Peyer's patch (tissue), 4 donors: ENCODE measurements around the gene CLECL1. TPM values are rescaled to one million over a fixed set of nuclear protein-coding genes. Genes with fewer than 3 reads are reported as not detected.
A peak's percentile ranks its signal among the peaks of the same experiment; 100 is the strongest.

Source experiments
- DNase-seq, 3 donors: peaks; one replicate each; pipeline ENCODE4 v3.0.0-alpha.2; 2017 to 2019
- H3K27ac ChIP-seq, 4 donors: fragments of 200-600 bp; sonication (generic); one replicate each; pipeline ENCODE4 v1.5.1; 2016 to 2019
- H3K27me3 ChIP-seq, 2 donors: fragments of 200-600 bp; sonication (generic); one replicate each; pipeline ENCODE4 v1.5.1; 2019
- H3K36me3 ChIP-seq, 3 donors: fragments of 200-600 bp; sonication (generic); one replicate each; pipeline ENCODE4 v1.5.1; 2016 to 2019
- H3K4me1 ChIP-seq, 4 donors: fragments of 200-600 bp; sonication (generic); one replicate each; pipeline ENCODE4 v1.5.1; 2016 to 2019
- H3K4me3 ChIP-seq, 4 donors: fragments of 200-600 bp; sonication (generic); 1 replicate in 3 of 4; 2 replicates in 1 of 4; pipeline ENCODE4 v1.5.1; 2016 to 2019; ENCODE audit warnings: mild to moderate bottlenecking in 1 of 4
- H3K9me3 ChIP-seq, 4 donors: fragments of 200-600 bp; sonication (generic); one replicate each; pipeline ENCODE4 v1.5.1; 2016 to 2019; ENCODE audit warnings: mild to moderate bottlenecking in 1 of 4
- POLR2A ChIP-seq, 2 donors: fragments of 450-650 bp; IDR thresholded peaks; one replicate each; pipeline ENCODE4 v1.5.1; 2017; ENCODE audit warnings: antibody characterized with exemption in 2 of 2, mild to moderate bottlenecking in 2 of 2, moderate library complexity in 2 of 2
- total RNA-seq, 4 donors: library from RNA; depleted of rRNA; stranded (reverse); fragments of >200 nt; gene quantifications; one replicate each; pipeline ENCODE4 v1.1.0, GENCODE V29; 2016
- TF ChIP-seq, protein P1 (sequence below), 6 experiments: fragments of 450-650 bp in 4 of 6; fragments of 200-600 bp in 2 of 6; sonication (generic) in 1 of 6; IDR thresholded peaks; one replicate each; pipeline ENCODE4 v1.5.1; 2017 to 2019; ENCODE audit warnings: antibody characterized with exemption in 6 of 6, mild to moderate bottlenecking in 3 of 6, moderate library complexity in 1 of 6

Gene CLECL1
- total RNA-seq, 4 donors from 2014 or later, result 4.1 to 4.2 TPM; not detected in 2

DNA sequence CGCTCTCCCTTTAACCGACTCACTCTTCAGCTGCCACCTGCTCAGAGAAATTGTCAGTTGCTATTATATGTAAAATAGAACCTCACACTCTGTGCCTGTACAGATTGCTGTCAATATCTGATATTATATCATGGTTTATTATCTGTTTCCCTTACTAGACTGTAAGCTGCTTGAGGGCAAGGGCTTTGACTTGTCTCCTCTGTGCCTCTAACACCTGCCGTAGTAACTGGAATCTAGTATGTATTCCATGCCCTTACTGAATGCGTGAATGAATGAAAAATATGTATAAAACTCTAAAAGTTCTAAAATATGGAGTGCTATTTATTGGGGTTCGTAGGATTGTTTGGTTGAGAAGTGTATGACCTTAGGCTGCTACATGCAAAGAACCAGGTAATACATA is 29.5 kb upstream of the CLECL1 start:
- TF ChIP-seq POLR2A (IDR thresholded peaks at IDR 0.05), result no peak
- TF ChIP-seq, protein P1, sequence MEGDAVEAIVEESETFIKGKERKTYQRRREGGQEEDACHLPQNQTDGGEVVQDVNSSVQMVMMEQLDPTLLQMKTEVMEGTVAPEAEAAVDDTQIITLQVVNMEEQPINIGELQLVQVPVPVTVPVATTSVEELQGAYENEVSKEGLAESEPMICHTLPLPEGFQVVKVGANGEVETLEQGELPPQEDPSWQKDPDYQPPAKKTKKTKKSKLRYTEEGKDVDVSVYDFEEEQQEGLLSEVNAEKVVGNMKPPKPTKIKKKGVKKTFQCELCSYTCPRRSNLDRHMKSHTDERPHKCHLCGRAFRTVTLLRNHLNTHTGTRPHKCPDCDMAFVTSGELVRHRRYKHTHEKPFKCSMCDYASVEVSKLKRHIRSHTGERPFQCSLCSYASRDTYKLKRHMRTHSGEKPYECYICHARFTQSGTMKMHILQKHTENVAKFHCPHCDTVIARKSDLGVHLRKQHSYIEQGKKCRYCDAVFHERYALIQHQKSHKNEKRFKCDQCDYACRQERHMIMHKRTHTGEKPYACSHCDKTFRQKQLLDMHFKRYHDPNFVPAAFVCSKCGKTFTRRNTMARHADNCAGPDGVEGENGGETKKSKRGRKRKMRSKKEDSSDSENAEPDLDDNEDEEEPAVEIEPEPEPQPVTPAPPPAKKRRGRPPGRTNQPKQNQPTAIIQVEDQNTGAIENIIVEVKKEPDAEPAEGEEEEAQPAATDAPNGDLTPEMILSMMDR (IDR thresholded peaks at IDR 0.05), result no peak
- Histone ChIP-seq H3K27me3 (no peaks in the 10 kb centered on the region), H3K36me3 (no peaks in the 10 kb centered on the region), H3K4me3 (no peak overlapping the region), H3K27ac (peak overlapping the region; percentile 75 to 82 (median 78)), H3K9me3 (no peaks in the 10 kb centered on the region), H3K4me1 (peaks cover 0 to 7% (median 0%) of the 10 kb centered on the region in 4 donors)
- no peak for DNase-seq

DNA sequence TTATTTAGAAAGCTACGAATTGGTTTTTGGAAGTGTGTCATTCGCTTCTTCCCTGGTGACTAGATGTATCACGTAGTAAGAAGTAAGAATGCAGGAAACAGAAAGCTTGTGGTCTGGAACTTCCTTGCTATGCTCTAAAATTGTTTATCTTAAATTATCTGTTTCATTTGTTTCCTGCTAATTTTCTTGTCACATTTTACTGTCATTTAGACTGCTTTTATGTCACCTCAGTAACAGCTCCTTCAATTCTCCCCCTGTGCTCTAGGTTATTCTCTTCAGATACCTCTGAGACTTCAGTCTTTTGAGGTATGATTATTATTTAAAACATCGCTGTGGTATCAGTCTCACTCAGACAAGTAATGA is 28.5 kb upstream of the CLECL1 start:
- no peaks in the 10 kb centered on the region for H3K36me3 ChIP-seq
- H3K4me1 ChIP-seq, result peaks cover 0 to 7% (median 0%) of the 10 kb centered on the region in 4 donors
- no peaks in the 10 kb centered on the region for H3K27me3 ChIP-seq
- DNase-seq, result no peak
- no peaks in the 10 kb centered on the region for H3K9me3 ChIP-seq
- H3K27ac ChIP-seq, result peak overlapping the region; percentile 75 to 82 (median 78)
- TF ChIP-seq, protein P1 (IDR thresholded peaks at IDR 0.05), result no peak
- TF ChIP-seq POLR2A (IDR thresholded peaks at IDR 0.05), result peak in 1 of 2 donors; percentile 24
- peak overlapping the region; percentile 35 to 47 (median 40) for H3K4me3 ChIP-seq

DNA sequence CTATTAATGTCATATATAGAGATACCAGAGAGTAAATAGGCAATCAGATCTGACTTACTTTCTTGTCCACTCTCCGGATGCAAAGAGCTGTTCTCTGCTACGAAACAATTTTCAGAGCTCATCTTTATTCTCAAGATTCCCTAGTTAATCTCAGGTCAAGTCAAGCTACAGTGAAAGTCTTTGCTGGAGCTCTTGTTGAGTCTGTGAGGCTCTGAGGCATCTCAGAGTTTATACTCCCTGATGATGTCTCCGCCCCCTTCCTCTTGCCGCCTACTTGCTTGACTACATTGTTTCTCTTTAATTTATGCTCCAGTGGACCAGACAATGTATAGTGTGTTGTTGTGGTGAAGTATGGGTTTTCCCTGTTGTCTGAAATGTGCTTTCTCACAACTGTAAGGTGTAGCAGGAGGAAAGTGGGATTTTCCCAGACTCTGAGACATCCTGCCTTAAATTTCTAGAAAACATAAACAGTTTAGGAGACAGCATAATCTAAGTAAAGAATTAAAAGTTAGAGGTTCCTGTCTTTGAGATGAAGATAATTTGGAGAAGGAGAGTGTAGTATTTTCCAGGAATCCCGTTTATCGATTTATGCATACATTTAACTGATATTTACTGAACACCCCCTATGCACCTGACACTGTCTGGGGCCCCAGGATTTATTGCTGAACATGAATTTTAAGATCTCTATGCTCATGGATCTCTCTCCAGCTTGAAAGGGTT is 28.0 kb upstream of the CLECL1 start, which contains the start of gene CD69:
TSS of gene CD69 (minus strand) at position 203 of the 720 bp plus-strand sequence. CDS start at position 122, 81 bp downstream.
- no peaks in the 10 kb centered on the region for H3K9me3 ChIP-seq
- peak within 1 kb of the TSS; percentile 75 to 82 (median 78) for H3K27ac ChIP-seq
- H3K4me1 ChIP-seq, result peaks cover 0 to 7% (median 0%) of the 10 kb centered on the region in 4 donors
- H3K27me3 ChIP-seq, result no peaks in the 10 kb centered on the region
- H3K36me3 ChIP-seq, result no peaks in the 10 kb centered on the region
- peak in 2 of 3 donors; percentile 94 for DNase-seq
- peak within 1 kb of the TSS; percentile 35 to 47 (median 40) for H3K4me3 ChIP-seq
- TF ChIP-seq POLR2A (IDR thresholded peaks at IDR 0.05), result peak; percentile 79 to 82
- TF ChIP-seq, protein P1 (IDR thresholded peaks at IDR 0.05), result no peak

DNA sequence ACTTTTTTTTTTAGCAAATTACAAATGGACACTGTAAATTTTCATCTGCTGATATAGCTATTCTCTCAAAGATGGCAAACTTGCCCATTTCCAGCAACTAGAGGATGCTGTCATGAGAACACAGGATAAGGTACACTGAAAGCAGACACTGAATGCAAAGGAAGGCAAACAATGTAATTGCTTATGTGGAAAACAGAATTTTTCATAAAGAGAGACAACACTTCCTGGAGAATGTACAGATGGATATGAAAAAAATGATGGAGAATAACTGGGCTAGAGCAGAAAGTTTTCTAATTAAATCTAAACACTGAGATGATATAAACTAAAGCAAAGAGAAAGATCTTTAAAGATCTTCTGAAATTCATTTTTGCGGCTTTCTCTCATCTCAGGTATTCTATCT is 27.2 kb upstream of the CLECL1 start:
- TF ChIP-seq, protein P1 (IDR thresholded peaks at IDR 0.05), result no peak
- Histone ChIP-seq H3K27ac (peak overlapping the region; percentile 75 to 82 (median 78)), H3K4me3 (peak overlapping the region; percentile 35 to 47 (median 40)), H3K27me3 (no peaks in the 10 kb centered on the region), H3K4me1 (peaks cover 0 to under 1% (median 0%) of the 10 kb centered on the region in 4 donors), H3K9me3 (no peaks in the 10 kb centered on the region), H3K36me3 (no peaks in the 10 kb centered on the region)
- DNase-seq, result no peak

DNA sequence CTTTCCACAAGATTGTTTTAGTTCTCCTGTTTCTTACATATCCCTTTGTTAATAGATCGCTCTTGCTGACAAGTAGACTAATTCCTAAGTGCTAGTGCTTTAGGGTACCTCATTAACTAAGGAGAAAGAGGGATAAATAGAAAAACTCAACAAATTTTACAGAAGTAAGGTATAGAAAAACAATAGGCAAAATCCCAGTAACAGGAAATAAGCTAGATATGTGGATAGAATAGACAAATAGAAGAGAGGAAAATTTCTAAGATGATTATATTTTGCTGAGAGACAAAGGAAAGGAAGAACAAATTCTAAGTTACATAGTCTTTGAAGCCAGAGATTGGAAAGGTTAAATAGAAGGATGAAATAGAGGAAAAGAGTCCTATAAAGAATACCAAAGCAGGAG is 26.8 kb upstream of the CLECL1 start:
- no peaks in the 10 kb centered on the region for H3K4me1 ChIP-seq
- peak overlapping the region; percentile 35 to 47 (median 40) for H3K4me3 ChIP-seq
- no peaks in the 10 kb centered on the region for H3K9me3 ChIP-seq
- H3K27me3 ChIP-seq, result no peaks in the 10 kb centered on the region
- H3K27ac ChIP-seq, result peak overlapping the region; percentile 75 to 82 (median 78)
- TF ChIP-seq, protein P1 (IDR thresholded peaks at IDR 0.05), result no peak
- TF ChIP-seq POLR2A (IDR thresholded peaks at IDR 0.05), result no peak
- H3K36me3 ChIP-seq, result no peaks in the 10 kb centered on the region
- DNase-seq, result no peak
